Erythroblast (primary cell): ENCODE data around the gene CACNA1S.

Experiments used
- GATA1 ChIP-seq: IDR thresholded peaks from 2 replicates; pipeline ENCODE4 v1.6.1; 2011; ENCODE audit warnings: low read depth, mild to moderate bottlenecking, control low read depth, low read length, moderate library complexity
- POLR2A ChIP-seq: IDR thresholded peaks from 2 replicates; pipeline ENCODE4 v1.6.1; 2011; ENCODE audit warnings: mild to moderate bottlenecking, low read length

DNA sequence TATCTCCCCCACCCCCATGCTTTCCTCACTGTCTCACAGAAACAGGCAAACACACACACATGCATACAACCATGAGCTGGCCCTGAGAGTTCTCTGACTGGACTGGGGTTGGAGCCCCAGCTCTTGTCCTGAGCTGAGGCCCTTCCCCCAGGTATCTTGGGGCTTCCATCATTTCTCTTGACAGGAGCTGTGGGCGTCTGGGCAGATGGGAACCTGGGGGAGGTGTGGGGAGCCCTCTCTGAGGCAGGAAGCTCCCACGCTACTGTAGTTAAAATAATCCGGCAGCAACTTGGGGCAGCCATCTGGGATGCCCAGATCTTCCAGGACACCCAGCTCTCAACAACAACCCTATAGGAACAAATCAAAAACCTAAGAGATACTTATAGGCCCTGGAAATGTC, 86.0 kb downstream of the CACNA1S start:
- TF ChIP-seq POLR2A: no peak
- TF ChIP-seq GATA1: no peak
